Neuronal stem cell (in vitro differentiated cells): Measurements from ENCODE around the gene PRRX1.

Experiments used
- DNase-seq: peaks from one replicate; pipeline ENCODE4 v3.0.0-alpha.2; 2013; ENCODE audit warnings: low spot score
- H2AFZ ChIP-seq: one replicate; pipeline ENCODE4 v1.6.1; 2013; ENCODE audit warnings: mild to moderate bottlenecking, low read length, inconsistent platforms
- H2AK5ac ChIP-seq: 2 replicates; pipeline ENCODE4 v1.6.1; 2013; ENCODE audit warnings: low read depth, mild to moderate bottlenecking, inconsistent platforms, low read length, moderate library complexity, mixed read lengths
- H2BK120ac ChIP-seq: 2 replicates; pipeline ENCODE4 v1.6.1; 2013; ENCODE audit warnings: low read depth, mild to moderate bottlenecking, inconsistent platforms, low read length, moderate library complexity, mixed read lengths
- H2BK12ac ChIP-seq: one replicate; pipeline ENCODE4 v1.6.1; 2013; ENCODE audit warnings: low read length, inconsistent platforms
- H2BK15ac ChIP-seq: 2 replicates; pipeline ENCODE4 v1.6.1; 2013; ENCODE audit warnings: mild to moderate bottlenecking, low read length, inconsistent platforms, mixed read lengths
- H2BK5ac ChIP-seq: one replicate; pipeline ENCODE4 v1.6.1; 2013; ENCODE audit warnings: inconsistent platforms, mild to moderate bottlenecking, low read length, moderate library complexity
- H3K14ac ChIP-seq: one replicate; pipeline ENCODE4 v1.6.1; 2013; ENCODE audit warnings: low read length, inconsistent platforms
- H3K18ac ChIP-seq: 2 replicates; pipeline ENCODE4 v1.6.1; 2013; ENCODE audit warnings: low read length, inconsistent platforms
- H3K23ac ChIP-seq: 2 replicates; pipeline ENCODE4 v1.6.1; 2013; ENCODE audit warnings: low read depth, mild to moderate bottlenecking, mixed read lengths, low read length, inconsistent platforms; ENCODE audit not compliant: poor library complexity
- H3K27ac ChIP-seq: replicated peaks from 3 replicates; pipeline ENCODE4 v1.5.1; 2013; ENCODE audit warnings: low read length, inconsistent platforms
- H3K27me3 ChIP-seq, 3 experiments: 2 replicates each; pipeline ENCODE4 v1.6.1; 2013; ENCODE audit warnings: low read length in 3 of 3, mild to moderate bottlenecking in 2 of 3, inconsistent platforms in 1 of 3, low read depth in 1 of 3, mixed read lengths in 1 of 3, moderate library complexity in 1 of 3; ENCODE audit not compliant: control insufficient read depth in 3 of 3, insufficient read depth in 3 of 3
- H3K36me3 ChIP-seq, 2 donors: replicated peaks in 1 of 2; 2 replicates each; pipeline ENCODE4 v1.6.1; 2013; ENCODE audit warnings: low read length in 2 of 2; ENCODE audit not compliant: control insufficient read depth in 2 of 2, insufficient read depth in 2 of 2
- H3K4ac ChIP-seq: 2 replicates; pipeline ENCODE4 v1.6.1; 2013; ENCODE audit warnings: inconsistent platforms, mild to moderate bottlenecking, low read length, moderate library complexity
- H3K4me1 ChIP-seq, 2 donors: 1 replicate in 1 of 2; 2 replicates in 1 of 2; pipeline ENCODE4 v1.6.1; 2013; ENCODE audit warnings: low read length in 2 of 2, low read depth in 1 of 2; ENCODE audit not compliant: control insufficient read depth in 2 of 2, insufficient read depth in 1 of 2
- H3K4me2 ChIP-seq: one replicate; pipeline ENCODE4 v1.6.1; 2013; ENCODE audit warnings: mild to moderate bottlenecking, low read length, inconsistent platforms; ENCODE audit not compliant: insufficient read depth, poor library complexity, severe bottlenecking
- H3K4me3 ChIP-seq, 2 donors: 2 replicates each; pipeline ENCODE4 v1.5.1; 2013; ENCODE audit warnings: low read length in 2 of 2, mild to moderate bottlenecking in 2 of 2, inconsistent platforms in 1 of 2, moderate library complexity in 1 of 2
- H3K79me1 ChIP-seq: one replicate; pipeline ENCODE4 v1.6.1; 2013; ENCODE audit warnings: low read depth, mild to moderate bottlenecking, inconsistent platforms, low read length, moderate library complexity
- H3K9ac ChIP-seq: one replicate; pipeline ENCODE4 v1.6.1; 2013; ENCODE audit warnings: mild to moderate bottlenecking, low read depth, low read length, inconsistent platforms; ENCODE audit not compliant: poor library complexity
- H3K9me3 ChIP-seq, 2 donors: replicated peaks in 1 of 2; 2 replicates each; pipeline versions ENCODE3 to v1.6.1; 2013; ENCODE audit warnings: low read length in 2 of 2, mild to moderate bottlenecking in 2 of 2, inconsistent platforms in 1 of 2, low read depth in 1 of 2, mixed read lengths in 1 of 2, moderate library complexity in 1 of 2; ENCODE audit not compliant: control insufficient read depth in 2 of 2, insufficient read depth in 1 of 2
- H4K8ac ChIP-seq: one replicate; pipeline ENCODE4 v1.6.1; 2013; ENCODE audit warnings: low read depth, mild to moderate bottlenecking, inconsistent platforms, low read length, moderate library complexity
- H4K91ac ChIP-seq: one replicate; pipeline ENCODE4 v1.6.1; 2013; ENCODE audit warnings: low read length, low read depth, mild to moderate bottlenecking, inconsistent platforms; ENCODE audit not compliant: poor library complexity
- WGBS, 2 donors: extraction: QIAGEN DNeasy Blood & Tissue Kit; methylation state at CpG; one replicate each; pipeline ENCODE4 v1.1.7; 2013; ENCODE audit warnings: missing lambda C conversion rate in 2 of 2, mixed read lengths in 1 of 2; ENCODE audit not compliant: insufficient read length in 2 of 2, insufficient replicate concordance in 1 of 2; ENCODE audit errors: extremely low coverage in 2 of 2; 5-methylcytosine and 5-hydroxymethylcytosine counted together

PRRX1 gene

GRCh38 chr1:170758992-170759391 lies 95.1 kb downstream of the PRRX1 start:
- Histone ChIP-seq H3K27ac (no peak overlapping the region), H2BK5ac (no peak overlapping the region), H3K27me3 (no peaks in the 10 kb centered on the region), H3K79me1 (no peaks in the 10 kb centered on the region), H3K4ac (no peak overlapping the region), H4K91ac (no peak overlapping the region), H2AFZ (no peak overlapping the region), H3K9ac (no peak overlapping the region), H3K18ac (no peak overlapping the region), H4K8ac (no peak overlapping the region), H3K4me2 (no peak overlapping the region), H3K36me3 (no peaks in the 10 kb centered on the region), H2AK5ac (no peak overlapping the region), H3K4me1 (no peaks in the 10 kb centered on the region), H2BK12ac (no peak overlapping the region), H3K9me3 (no peaks in the 10 kb centered on the region), H3K23ac (no peak overlapping the region), H2BK120ac (no peak overlapping the region), H3K14ac (no peak overlapping the region), H3K4me3 (no peak overlapping the region), H2BK15ac (no peak overlapping the region)
- no peak for DNase-seq
- no CpG with 5 or more reads among the region's 2 CpGs for WGBS, 2 donors

DNA sequence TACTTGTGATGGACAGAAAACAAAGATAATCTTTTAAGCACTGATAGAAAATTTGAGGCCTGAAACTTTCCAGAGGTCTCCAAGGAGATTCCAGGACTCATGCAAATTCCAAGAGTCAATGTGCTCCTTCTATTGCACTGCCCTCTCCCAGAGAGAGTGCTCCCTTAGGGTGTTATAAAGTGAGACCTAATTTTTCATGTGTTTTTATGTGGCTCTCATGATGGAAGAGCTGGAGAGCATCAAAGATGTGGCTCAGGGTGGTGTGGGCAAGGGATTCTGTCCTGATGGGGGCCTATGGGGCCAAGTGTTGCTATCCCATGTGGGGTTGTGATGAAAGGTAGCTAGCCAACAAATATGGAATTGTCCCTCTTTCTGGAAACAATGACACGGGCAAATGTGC lies 101.3 kb downstream of the PRRX1 start:
- Histone ChIP-seq H3K27me3 (no peaks in the 10 kb centered on the region), H3K18ac (no peak overlapping the region), H2BK12ac (no peak overlapping the region), H2AFZ (no peak overlapping the region), H4K8ac (no peak overlapping the region), H4K91ac (no peak overlapping the region), H3K27ac (no peak overlapping the region), H3K4me3 (no peak overlapping the region), H2BK120ac (no peak overlapping the region), H3K9ac (no peak overlapping the region), H3K9me3 (no peaks in the 10 kb centered on the region), H3K79me1 (no peaks in the 10 kb centered on the region), H3K4ac (no peak overlapping the region), H3K14ac (no peak overlapping the region), H3K23ac (no peak overlapping the region), H2BK15ac (no peak overlapping the region), H3K4me1 (no peaks in the 10 kb centered on the region), H2AK5ac (no peak overlapping the region), H3K36me3 (no peaks in the 10 kb centered on the region), H2BK5ac (no peak overlapping the region), H3K4me2 (no peak overlapping the region)
- DNase-seq: no peak
- no CpG with 5 or more reads among the region's 1 CpG for WGBS, 2 donors

- no peaks in the 10 kb centered on the region for H3K27me3 ChIP-seq
- no peak overlapping the region for H3K9ac ChIP-seq
- H3K14ac ChIP-seq: no peak overlapping the region
- no peak overlapping the region for H3K23ac ChIP-seq
- H2BK15ac ChIP-seq: no peak overlapping the region
- no peak overlapping the region for H2BK120ac ChIP-seq
- H3K4me2 ChIP-seq: no peak overlapping the region
- no peak overlapping the region for H2AK5ac ChIP-seq
- no peak overlapping the region for H4K91ac ChIP-seq
- H2BK12ac ChIP-seq: no peak overlapping the region
- no peak overlapping the region for H3K4ac ChIP-seq
- no peak overlapping the region for H4K8ac ChIP-seq
- no peaks in the 10 kb centered on the region for H3K36me3 ChIP-seq
- no peaks in the 10 kb centered on the region for H3K9me3 ChIP-seq
- H3K4me1 ChIP-seq: no peaks in the 10 kb centered on the region
- H3K18ac ChIP-seq: no peak overlapping the region
- no peak overlapping the region for H3K27ac ChIP-seq
- WGBS, 2 donors: no CpG with 5 or more reads among the region's 10 CpGs
- H3K79me1 ChIP-seq: no peaks in the 10 kb centered on the region
- H2AFZ ChIP-seq: no peak overlapping the region
- H3K4me3 ChIP-seq: no peak overlapping the region
- H2BK5ac ChIP-seq: no peak overlapping the region
- DNase-seq: no peak
Observed at GRCh38 chr1:170765712-170766330, 101.9 kb downstream of the PRRX1 start.

DNA sequence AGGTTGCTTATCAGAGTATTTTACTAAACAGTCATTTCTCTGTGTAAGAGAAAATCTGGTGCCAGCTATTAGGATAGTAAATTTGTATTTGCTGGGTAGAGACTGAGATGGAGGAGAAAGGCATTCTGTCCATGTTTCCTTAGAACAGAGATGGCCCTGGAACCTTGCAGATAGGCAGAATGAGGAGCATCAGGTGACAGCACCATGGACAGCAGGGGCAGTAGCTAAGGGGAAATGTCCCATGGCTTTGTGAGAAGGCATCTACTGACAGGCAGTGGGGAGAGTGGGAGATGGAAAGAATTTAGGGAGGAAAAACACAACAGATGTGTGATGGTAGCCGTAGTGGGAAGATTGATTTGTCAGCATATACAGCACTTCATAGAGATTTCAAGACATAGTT lies 105.0 kb downstream of the PRRX1 start:
- Histone ChIP-seq H2AFZ (no peak overlapping the region), H3K9me3 (no peaks in the 10 kb centered on the region), H3K4me3 (peak overlapping the region in 1 of 2 donors; percentile 51), H2BK120ac (no peak overlapping the region), H3K4me1 (no peaks in the 10 kb centered on the region), H3K36me3 (no peaks in the 10 kb centered on the region), H2BK5ac (no peak overlapping the region), H3K4ac (no peak overlapping the region), H3K23ac (no peak overlapping the region), H2BK12ac (no peak overlapping the region), H3K79me1 (no peaks in the 10 kb centered on the region), H3K4me2 (no peak overlapping the region), H2BK15ac (no peak overlapping the region), H3K18ac (no peak overlapping the region), H4K91ac (no peak overlapping the region), H2AK5ac (no peak overlapping the region), H3K14ac (no peak overlapping the region), H3K27ac (no peak overlapping the region), H3K27me3 (no peaks in the 10 kb centered on the region), H3K9ac (no peak overlapping the region), H4K8ac (no peak overlapping the region)
- WGBS, 2 donors: no CpG with 5 or more reads among the region's 1 CpG
- DNase-seq: no peak
